ENCODE measurements around the gene PARVG. TPM values are rescaled to one million over a fixed set of nuclear protein-coding genes. Genes with fewer than 3 reads are reported as not detected.

Gene PARVG
- total RNA-seq, 1 experiment from 2014 or later: not detected

GRCh38 chr22:44170470-44170869 lies 10.3 kb upstream of the PARVG start:
- Histone ChIP-seq H3K9me3 (ENCODE audit: low read length) (no peaks in the 10 kb centered on the region), H3K27me3 (ENCODE audit: low read length) (no peaks in the 10 kb centered on the region), H2AFZ (ENCODE audit: low read length) (no peak overlapping the region), H3K4me3 (ENCODE audit: low read length) (no peak overlapping the region), H3K4me2 (ENCODE audit: low read length) (no peak overlapping the region), H3F3A (ENCODE audit: low read length, unreplicated experiment) (no peaks in the 10 kb centered on the region), H3K79me2 (ENCODE audit: low read length) (no peaks in the 10 kb centered on the region), H3K9ac (ENCODE audit: low read length) (no peak overlapping the region), H3K4me1 (ENCODE audit: insufficient read depth, low read length) (no peaks in the 10 kb centered on the region), H4K20me1 (ENCODE audit: low read length) (no peaks in the 10 kb centered on the region), H3K9me2 (replicated peaks; ENCODE audit: low read length) (no peaks in the 10 kb centered on the region), H3K27ac (ENCODE audit: low read length) (no peak overlapping the region), H3K36me3 (ENCODE audit: low read depth, low read length) (no peaks in the 10 kb centered on the region)
- no peak for TF ChIP-seq EZH2 (IDR thresholded peaks at IDR 0.05; ENCODE audit: low read length, unreplicated experiment)
- no peak for TF ChIP-seq CTCF (conservative IDR thresholded peaks at IDR 0.05; ENCODE audit: low read depth, low read length)
- TF ChIP-seq EZH2phosphoT487 (IDR thresholded peaks at IDR 0.05; ENCODE audit: borderline replicate concordance, low read length): no peak
- POLR2A ChIA-PET (ENCODE audit: unreplicated experiment): no interaction called here
- CTCF ChIA-PET: no interaction called here
- no peak for DNase-seq
- no peak for ATAC-seq
- BruUV-seq (replicated peaks): no TSS peak
- intact Hi-C loops (cut with micrococcal nuclease): no loop called here

- no peak for TF ChIP-seq EZH2phosphoT487 (IDR thresholded peaks at IDR 0.05; ENCODE audit: borderline replicate concordance, low read length)
- TF ChIP-seq EZH2 (IDR thresholded peaks at IDR 0.05; ENCODE audit: low read length, unreplicated experiment): no peak
- no peak for TF ChIP-seq CTCF (conservative IDR thresholded peaks at IDR 0.05; ENCODE audit: low read depth, low read length)
- no peak overlapping the region for H3K4me2 ChIP-seq (ENCODE audit: low read length)
- no peak overlapping the region for H3K27ac ChIP-seq (ENCODE audit: low read length)
- no peaks in the 10 kb centered on the region for H3K79me2 ChIP-seq (ENCODE audit: low read length)
- no peak overlapping the region for H2AFZ ChIP-seq (ENCODE audit: low read length)
- DNase-seq: no peak
- H4K20me1 ChIP-seq (ENCODE audit: low read length): no peaks in the 10 kb centered on the region
- ChIA-PET CTCF (no interaction called here), POLR2A (ENCODE audit: unreplicated experiment) (no interaction called here)
- H3K27me3 ChIP-seq (ENCODE audit: low read length): no peaks in the 10 kb centered on the region
- H3F3A ChIP-seq (ENCODE audit: low read length, unreplicated experiment): no peaks in the 10 kb centered on the region
- H3K4me3 ChIP-seq (ENCODE audit: low read length): no peak overlapping the region
- no peak for ATAC-seq
- BruUV-seq (replicated peaks): no TSS peak
- no peaks in the 10 kb centered on the region for H3K4me1 ChIP-seq (ENCODE audit: insufficient read depth, low read length)
- no peaks in the 10 kb centered on the region for H3K9me2 ChIP-seq (replicated peaks; ENCODE audit: low read length)
- intact Hi-C loops (cut with micrococcal nuclease): no loop called here
- no peaks in the 10 kb centered on the region for H3K36me3 ChIP-seq (ENCODE audit: low read depth, low read length)
- no peaks in the 10 kb centered on the region for H3K9me3 ChIP-seq (ENCODE audit: low read length)
- no peak overlapping the region for H3K9ac ChIP-seq (ENCODE audit: low read length)
Observed at GRCh38 chr22:44171561-44171960, 9.2 kb upstream of the PARVG start.

GRCh38 chr22:44172370-44173108 lies 8.2 kb upstream of the PARVG start:
- no peaks in the 10 kb centered on the region for H4K20me1 ChIP-seq (ENCODE audit: low read length)
- CTCF ChIA-PET: no interaction called here
- H3K9ac ChIP-seq (ENCODE audit: low read length): no peak overlapping the region
- no TSS peak for BruUV-seq (replicated peaks)
- DNase-seq (no peak), ATAC-seq (no peak)
- TF ChIP-seq EZH2 (IDR thresholded peaks at IDR 0.05; ENCODE audit: low read length, unreplicated experiment) (no peak), CTCF (conservative IDR thresholded peaks at IDR 0.05; ENCODE audit: low read depth, low read length) (no peak), EZH2phosphoT487 (IDR thresholded peaks at IDR 0.05; ENCODE audit: borderline replicate concordance, low read length) (no peak)
- POLR2A ChIA-PET (ENCODE audit: unreplicated experiment): no interaction called here
- no peaks in the 10 kb centered on the region for H3K79me2 ChIP-seq (ENCODE audit: low read length)
- no peak overlapping the region for H3K27ac ChIP-seq (ENCODE audit: low read length)
- no peaks in the 10 kb centered on the region for H3K4me1 ChIP-seq (ENCODE audit: insufficient read depth, low read length)
- H3K4me2 ChIP-seq (ENCODE audit: low read length): no peak overlapping the region
- intact Hi-C loops (cut with micrococcal nuclease): no loop called here
- no peaks in the 10 kb centered on the region for H3K27me3 ChIP-seq (ENCODE audit: low read length)
- no peaks in the 10 kb centered on the region for H3F3A ChIP-seq (ENCODE audit: low read length, unreplicated experiment)
- no peaks in the 10 kb centered on the region for H3K9me2 ChIP-seq (replicated peaks; ENCODE audit: low read length)
- no peaks in the 10 kb centered on the region for H3K9me3 ChIP-seq (ENCODE audit: low read length)
- no peaks in the 10 kb centered on the region for H3K36me3 ChIP-seq (ENCODE audit: low read depth, low read length)
- no peak overlapping the region for H3K4me3 ChIP-seq (ENCODE audit: low read length)
- no peak overlapping the region for H2AFZ ChIP-seq (ENCODE audit: low read length)
